GM21786 (cell line): ENCODE data around the gene ATAD3B.
"Not testable (repeated sequence)": the region's sequence is repeated elsewhere in the genome, so short reads cannot be mapped to it uniquely, and the experiment has no call there.

Experiments
- ATAC-seq: cut with Tn5 transposase; IDR thresholded peaks from one replicate; pipeline ENCODE4 v1.9.1; 2021; ENCODE audit not compliant: unreplicated experiment

ATAD3B gene

DNA sequence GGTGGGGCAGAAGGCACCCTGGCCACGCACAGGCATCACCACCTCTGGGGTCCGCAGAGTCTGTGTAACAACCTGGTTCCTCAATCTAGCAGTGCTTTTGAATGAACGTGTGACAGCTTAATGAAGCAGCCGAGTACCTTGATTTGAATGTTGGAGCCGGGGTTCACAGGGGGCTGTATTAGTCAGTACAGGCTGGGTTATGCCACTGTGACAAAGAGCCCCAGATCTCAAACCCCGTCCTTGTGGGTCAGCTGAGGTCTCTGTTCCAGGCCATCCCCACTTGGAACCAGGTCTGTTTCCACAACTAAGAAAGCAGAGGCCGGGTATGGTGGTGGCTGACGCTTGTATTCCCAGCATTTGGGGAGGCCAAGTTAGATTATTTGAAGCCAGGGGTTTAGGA, 58.4 kb downstream of the ATAD3B start:
- no peak for ATAC-seq

DNA sequence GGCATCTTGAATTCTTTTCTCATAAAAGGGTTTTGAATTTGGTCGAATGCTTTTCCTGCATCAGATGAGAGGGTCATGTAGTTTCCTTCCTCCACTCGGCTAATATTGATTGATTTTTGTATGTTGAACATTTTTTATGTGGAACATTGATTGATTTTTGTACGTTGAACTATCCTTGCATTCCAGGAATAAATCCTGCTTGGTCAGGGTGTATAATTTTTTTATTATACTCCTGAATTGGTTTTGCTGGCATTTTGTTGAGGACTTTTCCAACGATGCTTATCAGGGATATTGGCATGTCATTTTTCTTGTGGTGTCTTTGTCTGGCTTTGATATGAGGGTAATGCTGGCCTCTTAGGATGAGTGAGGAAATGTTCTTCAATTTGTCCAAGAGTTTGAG, 60.4 kb downstream of the ATAD3B start:
- no peak for ATAC-seq

DNA sequence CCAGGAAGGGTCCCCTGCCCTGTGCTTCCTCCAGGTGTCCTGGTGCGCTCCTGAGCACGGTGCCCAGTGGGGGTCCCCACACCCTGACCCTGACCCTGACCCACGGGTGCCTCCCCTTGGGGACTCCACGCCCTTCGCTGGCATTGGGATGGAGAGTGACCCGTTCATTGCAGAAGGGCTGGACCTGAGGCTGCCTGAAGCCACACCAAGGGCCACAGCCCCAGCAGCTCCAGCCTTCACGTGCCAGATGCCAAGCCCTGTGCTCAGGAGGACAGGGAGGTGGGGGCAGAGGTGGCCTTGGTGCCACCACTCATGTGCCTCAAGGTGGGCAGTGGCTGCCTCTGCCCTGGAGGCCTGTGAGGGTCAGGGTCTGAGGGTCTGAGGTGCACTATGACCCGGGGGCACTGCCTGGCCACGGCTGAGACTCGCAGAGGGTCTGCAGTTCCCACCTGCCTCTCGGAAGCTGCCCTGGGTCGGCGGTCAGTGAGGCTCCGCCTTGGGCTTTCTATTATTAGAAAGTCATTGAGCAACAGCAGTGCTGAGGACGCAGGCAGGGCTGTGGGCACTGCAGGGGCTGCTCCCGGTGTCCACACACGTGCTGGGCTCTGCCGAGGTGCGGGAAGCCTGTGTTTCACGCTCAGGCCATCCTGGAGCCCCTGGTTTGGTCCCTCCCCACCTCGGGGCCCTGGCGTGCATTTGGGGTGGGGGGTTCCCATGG, 61.8 kb downstream of the ATAD3B start:
- not testable (repeated sequence) for ATAC-seq

DNA sequence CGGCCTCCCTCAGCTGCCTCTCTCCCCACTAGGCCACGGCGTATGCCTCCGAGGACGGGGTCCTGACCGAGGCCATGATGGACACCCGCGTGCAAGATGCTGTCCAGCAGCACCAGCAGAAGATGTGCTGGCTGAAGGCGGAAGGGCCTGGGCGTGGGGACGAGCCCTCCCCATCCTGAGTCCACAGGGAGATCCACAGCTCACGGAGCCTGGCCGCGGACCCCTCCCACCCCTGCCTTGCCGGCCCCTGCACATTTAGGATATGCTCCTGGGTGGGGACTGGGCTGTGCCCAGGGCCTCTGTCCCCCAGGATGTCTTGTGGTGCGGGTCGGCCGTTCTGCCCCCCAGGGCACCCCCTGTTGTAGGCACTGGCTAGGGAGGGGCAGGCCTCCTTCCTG, 62.3 kb downstream of the ATAD3B start:
- not testable (repeated sequence) for ATAC-seq

DNA sequence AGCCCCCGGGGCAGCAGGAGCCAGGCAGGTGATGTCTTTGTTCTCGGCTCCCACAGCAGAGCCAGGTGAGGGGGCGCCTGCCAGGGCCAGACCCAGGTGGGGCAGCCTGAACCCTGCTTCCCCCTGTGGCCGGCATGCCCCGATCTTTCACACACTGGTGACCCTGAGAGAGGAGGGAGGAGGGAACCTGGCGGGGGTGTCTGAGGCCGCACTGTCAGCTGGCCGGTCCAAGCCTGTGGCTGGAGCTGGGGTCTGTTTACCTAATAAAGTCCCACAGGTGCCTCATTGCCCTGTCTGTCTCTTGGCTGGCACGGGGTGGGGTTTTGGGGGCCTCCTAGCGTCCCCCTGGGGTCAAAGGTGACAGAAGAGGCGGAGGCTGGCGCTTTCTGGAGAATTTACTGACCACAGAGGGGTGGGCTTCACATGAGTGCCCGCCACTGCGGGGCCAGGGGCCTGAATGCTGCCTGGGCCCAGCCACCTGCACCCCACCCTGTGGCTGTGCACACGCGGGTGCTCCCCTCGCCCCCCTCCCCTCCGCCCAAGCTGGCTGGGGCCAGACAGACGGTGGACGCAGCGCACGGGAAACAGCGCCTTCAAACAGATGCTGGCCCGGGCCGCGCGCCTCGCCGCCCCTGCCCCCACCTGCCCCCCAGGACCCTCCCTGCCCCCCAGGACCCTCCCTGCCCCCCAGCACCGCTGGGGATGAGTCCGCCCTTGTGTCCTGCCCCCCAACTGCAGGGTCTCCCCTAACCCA, 63.0 kb downstream of the ATAD3B start:
- ATAC-seq: no peak

DNA sequence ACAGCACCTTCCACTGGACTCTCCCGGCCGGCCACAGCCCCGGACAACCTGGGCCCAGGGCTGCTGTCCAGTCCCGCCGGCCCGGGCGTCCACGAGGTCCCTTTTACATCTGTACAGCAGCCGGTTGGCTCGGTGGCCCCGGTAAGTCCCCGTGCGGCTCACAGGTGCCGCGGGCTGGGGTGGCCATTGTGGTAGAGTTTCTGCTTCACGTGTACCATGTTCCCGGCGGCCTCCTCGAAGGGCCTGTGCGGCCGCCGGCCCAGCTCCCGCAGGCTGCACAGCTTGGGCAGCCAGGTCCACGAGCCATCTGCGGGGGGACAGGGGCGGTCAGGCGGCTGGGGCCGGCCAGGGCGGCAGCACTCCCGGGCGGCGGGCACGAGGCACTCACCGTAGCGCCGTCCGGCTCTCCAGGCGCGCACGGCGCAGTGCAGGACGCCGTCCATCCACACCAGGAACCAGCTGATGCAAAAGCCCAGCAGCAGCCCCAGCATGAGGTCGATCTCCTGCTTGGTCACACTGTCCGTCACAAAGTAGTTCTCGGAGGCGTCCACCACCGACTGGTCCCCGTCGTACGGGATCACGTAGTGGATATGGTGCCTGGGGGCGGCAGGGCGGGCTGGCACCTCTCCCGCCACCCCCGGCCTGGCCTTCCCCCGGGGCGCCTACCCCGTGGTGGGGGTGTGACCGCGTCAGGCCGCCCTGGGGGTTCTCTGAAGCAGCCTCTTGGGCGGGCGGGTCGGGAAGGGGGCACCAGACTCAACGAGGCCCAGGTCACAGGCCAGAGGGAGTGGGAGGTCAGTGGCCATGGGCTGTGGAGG, 63.8 kb downstream of the ATAD3B start:
- no peak for ATAC-seq

DNA sequence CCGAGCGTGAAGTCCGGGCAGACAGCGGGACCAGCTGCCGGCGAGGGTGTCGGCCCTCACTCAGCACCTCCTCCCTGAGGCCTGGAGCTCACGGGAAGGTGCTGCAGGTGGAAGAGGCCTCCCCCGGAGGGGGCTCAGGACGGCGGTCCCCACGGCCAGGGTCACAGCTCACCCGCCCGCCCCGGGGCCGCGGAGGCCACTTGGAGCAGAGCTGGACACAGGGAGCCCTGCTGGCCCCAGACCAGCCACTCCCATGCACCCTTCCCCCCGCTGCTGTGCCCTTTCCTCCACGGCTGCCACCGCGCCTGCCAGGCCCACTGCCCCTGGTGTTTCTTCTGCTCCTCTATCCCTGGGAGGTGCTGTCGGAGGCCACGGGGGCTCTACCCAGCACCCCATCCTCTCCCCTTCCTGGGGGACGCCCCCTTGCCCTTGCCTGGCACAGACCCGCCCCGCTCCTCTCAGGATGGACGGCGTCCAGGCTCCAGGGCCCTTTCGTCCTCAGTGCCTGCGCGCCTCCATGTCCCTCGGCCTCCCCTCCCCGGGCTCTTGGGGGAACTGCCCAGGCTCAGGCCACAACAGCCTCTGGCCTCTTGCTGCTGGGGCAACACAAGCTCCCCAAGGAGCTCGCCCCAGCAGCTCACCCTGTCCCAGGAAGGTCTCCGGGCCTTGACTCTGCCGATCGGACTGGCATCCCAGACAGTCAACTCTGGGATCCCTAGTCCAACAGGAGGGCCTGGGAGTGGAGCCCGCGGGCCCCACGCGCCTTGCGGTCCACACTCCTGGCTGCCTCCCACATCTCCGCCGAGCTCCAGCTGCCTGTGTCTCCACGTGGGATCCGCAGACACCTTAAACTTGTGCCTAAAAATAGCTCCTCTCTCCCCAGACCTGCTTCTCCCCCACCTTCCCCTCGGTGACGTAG, 64.7 kb downstream of the ATAD3B start:
- ATAC-seq: no peak

DNA sequence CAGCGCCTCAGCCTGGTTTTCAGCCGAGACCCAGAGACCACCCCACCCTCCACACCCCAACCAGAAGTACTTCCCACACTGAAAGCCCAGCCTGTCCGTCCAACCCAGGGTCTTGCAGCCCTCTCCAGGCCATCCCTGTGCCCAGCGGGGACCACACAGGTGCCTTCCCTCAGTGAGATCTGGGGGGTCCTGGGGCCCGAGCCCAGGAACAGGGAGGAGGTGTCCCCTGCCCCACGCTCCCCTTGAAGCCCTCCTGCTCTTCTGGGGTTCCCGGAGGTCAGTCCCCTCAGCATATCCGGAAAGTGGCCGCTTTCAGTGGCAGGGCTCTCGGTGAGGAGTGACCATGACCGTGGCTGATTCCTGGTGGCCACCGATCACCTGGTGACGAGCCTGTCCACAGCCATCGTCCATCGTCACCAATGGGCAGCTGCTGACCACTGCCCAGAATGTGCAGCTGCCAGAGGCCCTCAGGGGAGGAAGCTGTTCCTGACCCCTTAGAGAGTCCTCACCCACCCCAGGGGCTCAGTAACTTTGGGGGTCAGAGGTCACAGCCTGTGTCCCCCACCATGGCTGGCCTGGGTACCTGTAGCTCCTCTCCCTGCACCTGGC, 65.5 kb downstream of the ATAD3B start:
- ATAC-seq: no peak

DNA sequence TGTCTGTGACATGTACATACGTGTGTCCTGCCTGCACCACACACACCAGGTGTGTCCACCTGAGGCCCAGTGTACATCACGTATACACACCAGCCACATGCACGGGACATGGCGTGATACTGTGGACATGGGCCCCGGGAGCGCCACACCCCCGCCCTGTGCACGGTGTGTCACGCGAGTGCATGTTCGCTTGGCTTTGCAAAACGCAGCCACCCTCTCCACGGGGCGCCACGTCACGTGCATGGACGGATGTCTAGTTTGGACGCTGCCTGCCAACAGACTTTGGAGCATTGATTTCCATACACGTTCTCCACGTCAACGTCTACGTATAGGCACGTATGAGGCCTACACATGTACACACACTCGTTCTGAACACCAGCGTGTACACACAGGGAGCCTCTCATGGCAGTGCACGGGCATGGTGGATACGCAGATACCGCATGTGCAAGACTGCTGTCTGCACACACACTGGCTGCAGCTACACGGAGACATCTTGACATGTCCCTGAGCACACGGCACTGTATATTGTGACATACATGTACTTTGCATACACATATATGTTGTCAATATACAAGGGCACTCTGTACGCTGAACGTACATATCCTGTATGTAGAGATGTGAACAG, 66.2 kb downstream of the ATAD3B start:
- ATAC-seq: no peak

DNA sequence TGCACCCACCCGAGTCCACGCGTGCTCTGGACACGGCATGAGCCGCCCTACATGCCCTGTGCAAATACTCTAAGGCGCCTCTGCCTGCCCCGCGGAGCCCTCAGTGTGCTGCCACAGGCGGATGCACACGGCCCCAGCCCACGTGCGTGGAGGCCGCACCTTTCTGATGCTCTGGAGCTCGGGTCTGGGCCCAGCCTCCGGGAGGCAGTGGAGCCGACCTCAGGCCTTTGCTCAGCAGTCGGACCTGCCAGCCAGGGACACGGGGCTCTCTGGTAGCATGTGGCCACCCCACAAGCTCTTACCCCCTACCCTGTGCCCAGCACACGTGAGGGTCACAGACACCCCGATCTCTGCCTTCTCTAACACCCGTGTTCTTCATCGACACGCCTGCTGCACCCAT, 66.8 kb downstream of the ATAD3B start:
- no peak for ATAC-seq

DNA sequence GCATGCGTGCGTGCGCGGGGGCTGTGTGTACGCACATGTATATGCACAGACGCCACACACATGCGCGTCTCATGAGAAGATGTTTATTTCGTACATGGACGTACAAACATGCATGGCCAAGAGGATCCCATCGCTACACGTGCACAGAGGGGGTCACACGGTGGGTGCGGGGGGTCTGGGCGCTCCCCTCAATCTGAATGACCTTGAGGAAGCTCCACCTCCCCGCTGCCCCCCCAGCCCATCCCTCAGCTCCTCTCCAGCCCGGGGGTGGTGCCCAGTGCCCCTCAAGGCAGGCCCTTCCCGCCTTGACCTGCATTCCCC, 67.4 kb downstream of the ATAD3B start:
- ATAC-seq: no peak

DNA sequence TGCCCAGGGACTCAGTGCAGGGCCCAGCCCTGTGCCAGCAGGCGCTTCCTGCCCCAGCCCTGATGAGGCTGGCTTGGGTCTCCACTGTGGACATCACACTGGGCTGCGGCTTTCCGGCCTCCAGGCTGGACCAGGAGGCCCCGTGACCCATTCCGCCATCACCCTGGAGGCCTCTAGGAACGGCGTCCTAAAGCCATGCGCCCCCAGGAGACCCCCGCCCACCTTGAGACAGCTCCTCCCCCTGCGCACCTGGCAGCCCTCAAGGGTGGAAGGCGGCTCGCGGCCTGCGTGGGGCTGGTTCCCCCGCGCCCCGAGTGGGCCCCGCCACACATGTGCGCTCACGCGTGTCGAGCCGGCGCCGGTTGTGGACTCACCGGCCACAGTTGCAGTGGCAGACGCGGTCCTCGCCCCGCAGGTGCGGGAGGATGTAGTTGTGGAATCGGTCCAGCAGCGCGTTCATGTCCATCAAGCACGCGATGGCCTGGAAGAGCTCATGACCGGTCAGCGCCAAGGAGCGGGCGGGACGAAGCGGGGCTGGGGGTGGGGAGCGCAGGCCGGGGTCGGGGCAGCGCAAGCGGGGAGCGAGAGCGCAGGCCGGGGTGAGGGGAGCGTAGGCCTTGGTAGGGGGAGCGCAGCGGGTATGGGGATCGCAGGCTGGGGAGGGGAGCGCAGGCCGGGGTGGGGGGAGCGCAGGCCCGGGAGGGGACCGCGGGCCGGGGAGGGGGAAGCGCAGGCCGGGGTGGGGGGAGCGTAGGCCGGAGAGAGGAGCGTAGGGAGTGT, 67.9 kb downstream of the ATAD3B start:
- ATAC-seq: no peak

DNA sequence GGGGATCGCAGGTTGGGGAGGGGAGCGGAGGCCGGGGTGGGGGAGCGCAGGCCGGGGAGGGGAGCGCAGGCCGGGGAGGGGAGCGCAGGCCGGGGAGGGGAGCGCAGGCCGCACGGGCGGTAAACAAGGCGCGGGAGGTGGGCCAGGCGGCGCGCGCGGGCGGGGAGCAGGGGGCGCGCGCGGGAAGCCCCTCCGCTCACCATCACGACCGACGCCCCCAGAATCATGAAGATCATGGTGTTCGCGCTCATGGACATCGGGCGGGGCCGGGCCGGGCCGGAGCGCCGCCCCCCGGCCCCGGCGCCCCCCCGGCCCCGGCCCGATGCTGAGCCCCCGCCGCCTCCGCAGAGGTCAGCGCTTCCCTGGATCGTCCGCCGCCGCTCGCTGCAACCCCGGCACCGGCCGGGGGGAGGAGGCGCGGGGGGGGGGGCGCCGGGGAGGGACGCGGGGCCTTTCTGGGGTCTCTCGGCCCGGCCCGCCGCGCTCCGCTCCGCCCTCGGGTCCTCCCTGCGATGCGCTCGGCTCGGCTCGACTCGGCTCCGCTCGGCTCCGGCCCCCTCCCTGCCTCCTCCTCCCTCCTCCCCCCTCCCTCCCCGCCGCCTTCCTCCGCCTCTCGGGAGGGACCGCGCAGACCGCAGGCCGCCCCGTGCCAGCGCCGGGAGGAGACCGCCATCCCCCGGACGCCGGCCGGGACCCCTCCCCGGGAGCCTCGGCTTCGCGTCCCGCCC, 68.7 kb downstream of the ATAD3B start, which contains the start of gene TMEM240:
TMEM240 (minus strand) TSS at position 535 of the 728 bp plus-strand sequence; CDS start at position 257, 278 bp downstream.
- no peak for ATAC-seq

DNA sequence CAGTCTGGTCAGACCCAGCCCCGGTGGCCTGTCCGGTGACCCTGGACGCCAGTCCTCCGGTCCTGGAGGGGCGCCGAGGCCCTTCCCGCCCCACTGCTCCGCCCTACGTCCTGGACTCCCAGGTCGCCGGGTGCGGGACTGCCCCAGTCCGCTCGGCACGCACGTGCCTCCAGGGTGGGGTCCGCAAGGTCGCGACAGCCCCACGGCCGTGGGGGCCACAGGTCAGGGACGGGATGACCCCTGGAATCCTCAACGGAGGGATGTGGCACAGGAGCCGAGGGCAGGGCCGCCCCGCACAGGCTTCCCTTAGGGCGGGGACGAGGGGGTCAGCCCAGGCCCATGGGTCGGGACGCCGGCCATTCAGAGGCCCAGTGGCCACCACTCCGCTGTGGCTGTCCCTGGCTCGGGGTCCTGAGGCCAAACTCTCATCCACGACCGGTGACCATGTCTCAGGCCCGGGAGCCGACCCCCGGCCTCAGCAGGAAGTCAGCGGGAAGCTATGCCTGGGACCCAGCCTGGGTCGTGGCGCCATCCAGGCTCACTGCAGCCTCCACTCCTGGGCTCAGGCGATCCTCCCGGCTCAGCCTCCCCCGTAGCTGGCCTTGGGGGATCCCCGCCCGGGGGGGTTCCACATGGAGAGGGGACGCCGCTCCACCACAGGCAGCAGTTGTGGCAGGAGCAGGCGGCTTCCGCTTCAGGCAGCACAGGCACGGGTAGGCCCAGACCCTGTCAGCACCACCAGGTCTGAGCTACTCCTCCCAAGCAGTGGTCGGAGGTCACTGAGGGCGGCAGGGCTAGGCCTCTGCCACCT, 69.5 kb downstream of the ATAD3B start:
- ATAC-seq: no peak

DNA sequence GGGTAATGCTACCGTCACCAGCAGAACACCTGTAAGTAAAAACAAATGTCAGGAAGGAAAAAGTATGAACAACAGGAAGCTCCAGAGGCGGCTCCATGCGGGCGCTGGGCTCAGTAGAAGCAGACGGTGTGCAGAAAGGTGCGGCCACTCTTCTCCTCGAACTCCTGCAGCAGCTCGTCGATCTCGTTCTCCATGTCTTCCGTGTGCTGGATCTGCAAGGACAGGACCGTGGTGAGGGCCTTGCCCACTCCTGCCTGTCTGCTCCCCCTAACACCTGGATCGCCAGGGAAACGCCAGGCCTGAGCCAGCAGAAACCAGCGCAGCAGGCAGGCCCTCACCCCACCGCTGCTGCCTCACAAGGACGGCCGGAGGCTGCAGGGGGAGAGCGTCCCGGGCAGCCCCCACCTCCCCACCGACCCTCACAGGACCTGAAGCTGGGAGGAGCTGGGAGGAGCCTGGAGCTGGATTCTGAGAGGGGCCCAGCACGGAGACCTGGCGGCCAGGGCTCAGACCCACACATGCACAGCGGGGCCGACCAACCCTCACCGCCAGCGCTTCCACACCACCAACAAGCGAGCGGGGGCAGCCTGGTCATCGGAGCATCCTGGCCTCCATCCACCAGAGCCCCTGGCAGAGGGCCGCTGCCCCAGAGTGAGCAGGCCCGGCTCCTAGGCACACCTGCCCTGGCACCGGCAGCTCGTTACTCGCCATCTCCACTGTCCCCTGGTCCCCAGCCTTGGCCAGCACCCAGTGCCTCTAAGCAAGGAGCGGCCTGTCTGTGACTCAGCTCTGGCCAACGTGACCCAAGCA, 70.6 kb downstream of the ATAD3B start:
- no peak for ATAC-seq

DNA sequence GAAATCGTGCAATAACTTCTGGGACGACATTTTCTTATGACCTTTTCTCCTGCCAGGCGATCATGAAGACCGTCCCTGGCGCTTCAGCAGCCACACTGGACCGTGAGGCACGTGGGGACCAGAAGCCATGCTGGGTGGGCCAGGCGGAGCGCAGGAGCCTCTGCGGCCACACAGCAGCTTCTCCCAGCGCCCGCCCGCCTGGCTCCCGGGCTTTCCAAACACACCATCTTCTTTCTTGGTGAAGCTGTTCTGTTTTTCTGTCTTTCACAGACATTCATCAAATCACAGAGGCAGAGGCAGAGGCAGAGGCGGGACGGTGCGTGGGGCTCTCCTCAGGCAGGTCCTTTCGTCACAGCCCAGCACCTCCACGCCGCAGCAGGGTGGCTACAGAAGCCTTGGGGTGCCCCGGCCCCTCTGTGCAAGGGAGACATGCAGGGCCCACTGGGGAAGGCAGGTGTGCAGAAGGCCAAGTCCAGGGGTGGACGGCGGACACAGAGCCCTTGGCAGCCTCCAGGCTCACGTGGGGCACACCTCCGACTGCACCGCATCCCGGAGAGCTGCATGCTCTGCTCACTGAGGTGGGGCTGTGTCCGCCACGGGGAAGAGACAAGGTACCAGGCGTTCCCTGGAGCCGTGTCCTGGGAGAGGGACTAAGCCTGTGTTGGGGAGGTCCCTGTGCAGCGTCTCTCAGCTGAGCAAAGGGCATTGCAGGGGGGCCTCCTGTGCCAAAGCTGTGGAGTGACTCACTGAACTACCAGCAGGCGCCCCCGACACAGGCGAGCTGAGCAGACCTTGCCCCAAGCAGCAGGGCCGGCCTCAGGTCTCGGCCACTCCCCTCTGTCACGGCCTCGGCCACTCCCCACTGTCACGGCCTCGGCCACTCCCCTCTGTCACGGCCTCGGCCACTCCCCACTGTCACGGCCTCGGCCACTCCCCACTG, 71.5 kb downstream of the ATAD3B start:
- no peak for ATAC-seq
